Non-pigmented ciliary epithelial cell (primary cell): ENCODE measurements around the gene CDK8.
"Not testable (repeated sequence)": the region's sequence is repeated elsewhere in the genome, so short reads cannot be mapped to it uniquely, and the experiment has no call there.

Experiments
- DNase-seq: peaks from one replicate; pipeline ENCODE4 v3.0.0-alpha.2; 2010; ENCODE audit warnings: low read depth

The CDK8 gene

DNA sequence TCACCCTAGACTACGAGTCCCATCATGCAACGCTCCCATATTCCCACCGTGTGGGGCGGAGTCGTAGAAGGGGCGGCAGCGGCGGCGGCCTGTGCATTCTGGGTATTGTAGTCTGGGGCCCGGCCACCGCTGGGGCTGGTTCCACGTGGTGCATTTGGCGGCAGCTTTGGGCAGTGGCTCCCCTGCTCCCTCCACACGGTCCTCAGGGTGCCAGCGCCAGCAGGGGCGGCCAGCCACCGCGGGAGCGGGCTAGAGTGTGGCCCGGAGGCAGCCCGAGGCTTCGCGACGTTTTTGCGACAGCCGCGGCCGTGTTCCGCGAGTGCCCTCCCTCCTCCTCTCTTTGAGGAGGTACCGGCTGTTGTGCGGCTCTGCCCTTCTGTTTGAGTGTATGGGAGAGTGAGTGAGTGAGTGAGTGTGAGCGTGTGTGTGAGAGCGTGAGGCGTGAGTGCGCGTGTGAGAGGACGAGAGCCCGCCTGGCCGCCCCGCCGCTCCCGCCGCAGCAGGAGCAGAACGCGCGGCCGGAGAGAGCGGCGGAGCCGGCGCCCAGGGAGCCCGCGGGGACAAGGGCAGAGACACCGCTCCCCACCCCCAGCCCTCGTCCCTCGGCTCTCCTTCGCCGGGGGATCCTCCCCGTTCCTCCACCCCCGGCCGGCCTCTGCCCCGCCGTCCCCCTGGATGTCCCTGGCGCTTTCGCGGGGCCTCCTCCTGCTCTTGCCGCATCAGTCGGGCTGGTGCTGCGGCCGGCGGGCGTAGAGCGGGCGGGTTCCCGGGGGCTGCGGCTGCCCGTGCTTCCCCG, at the start of gene CDK8:
TSS of gene CDK8 (plus strand) at position 343 of the 796 bp plus-strand sequence. CDS start 513 bp downstream, outside the sequence.
- DNase-seq: peak; percentile 48

DNA sequence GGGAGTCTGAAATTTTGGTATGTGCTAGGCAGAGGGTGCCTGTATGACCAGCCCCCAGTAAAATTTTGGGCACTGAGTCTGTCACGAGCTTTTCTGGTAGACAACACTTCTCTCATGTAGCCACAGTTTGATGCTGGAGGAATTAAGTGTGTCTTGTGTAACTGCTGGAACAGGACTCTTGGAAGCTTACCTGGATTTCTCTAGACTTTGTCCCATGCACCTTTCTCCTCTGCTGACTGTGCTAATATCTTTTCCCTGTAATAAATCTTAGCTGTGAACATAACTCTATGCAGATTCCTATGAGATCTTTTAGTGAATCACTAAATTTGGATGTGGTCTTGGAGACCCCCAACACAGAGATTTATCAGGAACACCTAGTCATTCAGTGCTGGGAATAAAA, 45.6 kb upstream of the CDK8 start:
- no peak for DNase-seq

DNA sequence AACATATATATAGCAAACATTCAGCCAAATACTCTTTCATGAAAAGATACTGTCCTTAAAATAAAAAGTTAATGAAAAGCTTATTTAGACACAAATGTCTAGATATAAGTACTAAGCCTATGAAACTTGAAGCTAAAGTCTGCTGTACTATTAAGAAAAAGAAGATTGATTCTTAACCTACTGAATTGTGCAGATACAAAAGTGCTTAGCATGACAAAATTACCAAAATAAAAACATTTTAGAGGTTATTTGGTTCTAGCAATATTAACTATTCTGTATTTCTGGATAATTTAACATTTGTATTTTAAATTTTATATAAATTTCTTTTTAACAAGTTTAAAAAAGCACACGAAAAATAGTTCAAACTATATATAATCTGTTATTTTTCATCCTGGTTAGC, 40.6 kb upstream of the CDK8 start:
- DNase-seq: no peak

DNA sequence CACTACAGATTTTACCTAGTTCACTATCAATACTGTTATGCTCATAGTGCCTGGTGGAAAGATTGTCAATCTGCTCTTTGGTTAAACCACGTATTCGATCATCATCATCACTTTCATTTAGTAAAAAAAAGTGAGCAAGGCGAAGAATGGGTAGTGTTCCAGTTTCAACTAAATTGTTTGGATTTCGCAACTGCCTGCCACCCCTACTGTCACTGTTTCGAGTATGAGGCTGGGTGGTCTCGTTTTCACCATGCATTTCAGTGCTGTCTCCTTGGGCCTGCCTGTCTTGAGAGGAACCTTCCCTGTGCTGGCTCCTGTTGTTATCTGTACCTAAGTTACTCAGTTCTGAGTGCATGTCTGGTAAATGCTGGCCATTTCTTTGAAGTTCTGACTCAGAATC, 39.9 kb upstream of the CDK8 start:
- DNase-seq: no peak

DNA sequence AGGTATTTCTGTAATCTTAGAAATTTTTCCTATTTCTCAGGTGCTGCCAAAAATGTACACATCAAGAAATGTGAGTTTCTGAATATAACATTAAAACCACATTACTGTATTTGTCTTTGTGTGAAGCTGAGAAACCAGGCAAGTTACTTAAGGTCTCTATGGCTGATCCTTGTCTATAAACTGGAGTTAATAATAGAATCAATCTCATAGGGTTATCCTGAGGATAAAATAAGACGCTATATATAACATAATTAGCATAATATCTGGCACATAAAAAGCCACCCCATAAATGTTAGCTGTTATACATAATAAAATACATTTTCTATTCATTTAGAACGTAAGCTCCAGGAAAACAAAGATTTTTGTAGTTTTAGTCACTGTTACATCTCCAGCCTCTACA, 37.9 kb upstream of the CDK8 start:
- no peak for DNase-seq

DNA sequence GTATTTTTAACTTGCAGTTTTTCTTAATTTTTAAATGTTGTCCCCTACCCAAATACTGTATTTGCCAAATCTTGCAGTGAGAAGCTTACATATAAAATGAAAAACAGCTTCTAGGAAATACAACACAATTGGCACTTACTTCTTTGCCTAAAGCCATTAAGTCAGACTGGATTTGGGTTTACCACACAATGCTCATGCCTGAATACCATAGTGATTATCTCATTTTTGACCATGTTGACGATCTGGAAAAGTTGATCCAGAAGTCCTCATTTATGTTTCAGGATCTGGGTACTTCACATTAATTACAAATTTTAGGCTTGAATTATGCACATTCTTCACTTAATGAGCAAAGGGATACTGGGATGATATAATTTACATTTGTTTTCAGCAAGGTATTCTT, 34.2 kb upstream of the CDK8 start:
- peak; percentile 10 for DNase-seq

DNA sequence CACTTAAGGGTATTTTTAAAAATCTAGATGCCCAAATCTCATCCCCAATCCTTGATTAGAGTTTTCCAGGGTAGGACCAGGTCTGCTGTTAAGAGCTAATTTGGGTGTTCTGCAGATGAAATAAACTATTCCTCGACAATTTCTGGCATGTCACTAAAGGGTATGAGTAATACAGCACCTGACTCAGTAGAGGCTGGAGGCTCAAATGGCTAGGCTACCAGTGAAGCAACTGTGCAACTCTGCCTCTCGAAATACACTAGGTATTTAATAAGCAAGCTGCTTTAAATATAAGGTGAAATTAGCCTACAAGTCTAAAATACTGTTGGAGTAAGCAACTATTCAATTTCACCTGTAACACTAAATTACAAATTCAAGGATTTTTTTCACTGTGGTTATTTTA, 33.4 kb upstream of the CDK8 start:
- peak; percentile 22 for DNase-seq

DNA sequence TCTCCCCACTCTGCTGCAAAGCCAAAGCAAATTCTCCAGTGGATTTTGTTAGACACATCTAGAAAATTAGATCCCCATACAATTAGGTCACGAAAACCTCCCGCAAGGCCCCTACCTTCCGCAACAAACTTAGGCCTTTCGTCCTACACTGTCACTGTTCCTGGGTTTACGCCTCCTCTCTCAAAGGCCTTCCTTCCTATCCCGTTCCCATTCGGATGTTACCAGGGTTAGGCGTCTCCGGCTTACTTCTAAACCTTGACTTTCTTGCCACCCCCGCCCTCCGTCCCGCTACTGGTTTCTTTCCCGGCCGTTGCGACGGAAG, 32.6 kb upstream of the CDK8 start:
- DNase-seq: no peak

DNA sequence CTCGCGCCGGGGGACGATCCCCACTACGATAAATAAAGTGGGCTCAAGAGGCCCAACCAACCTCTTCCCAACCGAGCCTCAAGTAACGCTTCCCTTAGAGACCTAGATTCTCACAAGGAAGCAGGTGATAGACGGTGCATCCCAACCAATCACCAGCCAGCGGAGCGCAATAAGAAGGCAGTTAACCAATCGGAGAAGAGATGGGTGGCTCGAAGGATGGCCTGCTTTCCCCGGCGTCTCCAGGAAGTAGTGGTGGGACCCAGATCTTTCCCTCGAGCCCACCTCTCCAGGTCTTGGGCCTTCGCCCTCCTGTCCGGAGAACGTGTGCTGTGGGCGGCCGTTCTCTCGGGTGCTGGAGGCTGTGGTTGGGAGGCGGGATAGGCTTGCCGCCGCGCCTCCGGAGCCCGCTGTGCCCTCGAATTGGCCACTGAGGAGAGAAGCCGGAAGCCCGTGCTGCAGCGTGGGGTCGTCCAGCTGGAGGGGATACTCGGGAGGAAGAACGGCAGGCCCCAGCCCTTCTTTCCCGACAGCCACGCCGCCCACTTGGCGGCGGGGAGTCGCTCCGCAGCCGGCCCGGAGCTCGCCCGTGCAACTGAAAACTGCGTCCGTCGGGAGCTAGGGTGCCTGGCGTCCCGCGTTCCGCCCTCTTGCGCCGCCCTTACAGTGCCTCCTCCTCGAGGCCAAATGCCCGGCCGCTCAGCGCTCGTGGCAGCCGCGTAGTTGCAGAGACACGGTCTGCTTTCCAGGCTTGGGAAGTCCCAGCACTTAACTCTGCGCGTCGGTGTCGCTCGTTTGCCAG, 32.0 kb upstream of the CDK8 start, which contains the start of gene RNF6:
TSS of gene RNF6 (minus strand) at position 594 of the 799 bp plus-strand sequence. CDS start 2,665 bp downstream, outside the sequence.
- DNase-seq: peak; percentile 97

DNA sequence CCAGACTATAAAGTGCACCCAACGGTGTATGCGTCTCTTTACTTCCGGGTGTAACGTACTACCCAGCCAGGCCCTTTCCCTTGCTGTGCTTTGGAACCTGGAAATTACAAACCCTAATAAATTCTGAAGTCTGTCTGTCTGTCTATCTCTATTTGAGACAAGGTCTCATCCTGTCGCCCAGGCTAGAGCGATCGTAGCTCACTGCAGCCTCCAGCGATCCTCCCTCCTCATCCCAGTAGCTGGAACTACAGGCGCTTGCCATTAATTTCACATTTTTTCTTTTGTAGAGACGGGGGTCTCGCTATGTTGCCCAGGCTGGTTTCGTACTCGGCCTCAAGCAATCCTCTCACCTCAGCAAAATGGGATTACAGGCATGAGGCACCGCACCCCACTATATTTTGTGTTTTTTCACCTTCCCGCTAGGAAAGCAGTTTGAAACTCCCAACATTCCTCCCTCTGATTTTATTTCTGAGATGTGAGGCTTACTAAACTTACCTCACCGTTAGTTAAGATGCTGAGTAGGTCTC, 31.3 kb upstream of the CDK8 start:
- no peak for DNase-seq

DNA sequence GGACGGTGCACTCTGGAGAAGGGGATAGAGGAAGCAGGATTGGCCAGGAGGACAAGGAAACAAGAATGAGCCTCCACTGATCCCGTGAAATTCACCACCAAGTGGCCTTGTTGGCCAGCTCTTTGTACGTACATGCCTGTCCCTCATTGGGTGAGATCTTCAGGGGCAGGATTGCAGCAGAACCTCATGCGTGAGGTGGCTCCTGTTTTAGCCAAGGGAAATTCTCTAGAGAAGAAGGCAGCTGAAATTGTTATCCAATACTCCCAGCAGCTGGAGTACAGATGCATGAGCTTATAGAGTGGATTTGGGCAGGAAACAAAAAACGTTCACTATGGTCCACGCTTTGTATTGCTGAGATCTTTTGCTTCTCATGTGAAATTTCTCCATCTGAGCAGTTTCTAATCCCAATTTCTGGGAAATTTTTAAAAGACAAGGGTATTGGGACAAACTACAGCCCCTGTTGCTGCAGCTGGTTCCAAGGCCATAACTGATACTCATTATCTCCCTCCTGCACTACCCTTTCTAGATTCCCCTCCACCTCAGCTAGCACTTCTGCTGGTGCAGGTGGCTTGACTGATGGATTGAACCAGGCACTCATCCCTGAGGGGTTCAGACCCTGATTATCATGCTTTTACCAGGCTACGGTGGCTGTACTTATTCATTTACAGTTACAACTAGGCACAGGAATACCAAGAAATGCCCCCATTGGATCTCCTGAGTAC, 27.9 kb upstream of the CDK8 start:
- no peak for DNase-seq

DNA sequence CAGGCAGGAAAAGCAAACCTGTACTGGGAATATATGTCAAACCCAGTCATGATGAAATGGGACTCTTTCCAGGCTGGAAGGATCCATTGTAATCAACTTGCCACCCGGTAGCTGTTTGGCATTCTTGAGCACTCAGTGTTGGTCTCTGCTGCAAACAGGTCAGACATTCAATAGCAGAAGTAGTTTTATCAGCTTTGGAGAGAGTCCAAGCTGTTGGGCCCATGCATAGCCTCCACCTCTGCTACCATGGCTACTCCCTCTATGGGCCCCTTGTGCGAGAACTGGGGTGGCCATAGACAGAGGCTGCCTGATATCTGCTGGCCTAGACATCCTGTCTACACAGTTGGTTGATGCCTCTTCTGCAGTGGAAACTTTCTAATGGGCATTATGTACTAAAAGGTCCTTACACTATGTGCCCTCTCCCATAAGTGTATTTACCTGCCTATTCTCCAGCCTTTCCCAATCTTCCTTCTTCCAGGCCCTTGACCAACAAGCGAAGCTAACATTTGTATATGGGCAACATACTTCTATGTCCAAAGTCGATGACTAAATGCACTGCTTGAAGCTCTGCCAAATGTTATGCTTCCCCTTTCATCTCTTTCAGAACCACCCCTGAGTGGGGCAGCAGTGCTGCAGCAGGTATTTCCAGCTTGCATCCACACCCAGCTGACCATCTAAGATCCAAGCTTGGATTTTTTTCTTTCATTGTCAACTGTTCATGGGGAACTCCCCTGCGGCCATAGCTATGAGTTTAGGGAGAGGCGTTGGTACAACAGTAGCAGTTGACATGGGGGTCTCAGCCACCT, 26.6 kb upstream of the CDK8 start:
- no peak for DNase-seq

DNA sequence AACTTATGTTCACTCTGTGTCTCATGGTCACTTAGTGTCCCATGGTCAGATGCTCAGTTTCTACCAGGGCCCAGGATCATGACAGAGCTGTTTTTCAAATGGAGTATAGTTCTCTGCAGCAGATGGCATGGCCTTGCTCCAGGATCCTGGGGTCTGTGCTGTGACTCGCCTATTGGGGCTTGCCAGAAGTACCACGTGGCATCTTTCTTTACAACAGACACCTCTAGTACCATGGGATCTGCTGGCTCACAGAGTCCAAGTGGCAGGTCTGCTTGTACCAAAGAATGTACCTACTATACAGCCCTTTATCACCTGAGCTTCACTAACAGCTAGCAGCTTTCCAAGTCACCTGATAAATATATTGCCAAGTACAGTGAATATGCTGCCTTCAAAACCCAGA, 25.8 kb upstream of the CDK8 start:
- no peak for DNase-seq

DNA sequence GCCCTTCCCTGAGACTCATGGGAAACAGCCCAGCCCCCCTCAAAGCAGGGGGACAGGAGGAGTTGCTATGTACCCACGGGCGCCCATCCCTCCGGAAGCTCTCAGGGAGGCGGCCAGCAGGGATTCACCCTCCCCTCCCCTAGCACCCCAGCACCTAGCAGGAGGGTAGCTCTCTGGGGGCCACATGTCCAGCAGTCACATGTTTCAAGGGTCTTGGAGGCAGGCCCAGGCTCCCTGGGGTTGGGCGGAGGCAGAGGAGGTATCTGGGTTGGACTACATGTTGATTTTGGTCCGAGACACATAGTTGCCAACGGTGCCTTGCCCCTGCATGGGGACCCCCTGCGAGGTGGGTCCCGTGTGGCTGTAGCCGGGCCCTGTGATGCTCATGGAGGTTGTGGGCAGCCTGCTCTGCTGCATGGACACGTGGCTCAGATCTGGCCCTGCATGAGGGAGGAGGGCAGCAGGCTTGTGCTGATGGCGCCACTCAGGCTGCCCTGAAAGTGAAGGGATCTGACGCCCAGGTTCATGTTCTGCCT, 24.8 kb upstream of the CDK8 start:
- no peak for DNase-seq

DNA sequence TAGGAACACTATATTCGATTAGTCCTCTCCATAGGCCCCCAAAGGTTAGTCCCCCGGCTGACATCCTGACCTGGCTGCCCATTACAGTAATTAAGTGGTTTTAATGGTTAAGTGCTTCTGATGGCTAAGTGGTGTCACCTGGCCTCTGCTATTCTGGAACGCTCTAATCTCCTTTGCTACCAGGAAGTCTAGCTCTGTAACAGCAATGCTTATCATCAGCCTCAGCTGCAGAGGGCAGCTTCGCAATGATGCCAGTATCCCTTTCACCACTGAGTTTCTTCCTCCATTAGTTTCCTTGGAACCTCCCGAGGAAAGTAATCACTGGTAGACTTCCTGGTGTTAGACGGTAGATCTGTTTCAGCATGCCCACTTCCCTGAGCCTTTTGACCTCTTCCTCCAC, 23.2 kb upstream of the CDK8 start:
- no peak for DNase-seq

DNA sequence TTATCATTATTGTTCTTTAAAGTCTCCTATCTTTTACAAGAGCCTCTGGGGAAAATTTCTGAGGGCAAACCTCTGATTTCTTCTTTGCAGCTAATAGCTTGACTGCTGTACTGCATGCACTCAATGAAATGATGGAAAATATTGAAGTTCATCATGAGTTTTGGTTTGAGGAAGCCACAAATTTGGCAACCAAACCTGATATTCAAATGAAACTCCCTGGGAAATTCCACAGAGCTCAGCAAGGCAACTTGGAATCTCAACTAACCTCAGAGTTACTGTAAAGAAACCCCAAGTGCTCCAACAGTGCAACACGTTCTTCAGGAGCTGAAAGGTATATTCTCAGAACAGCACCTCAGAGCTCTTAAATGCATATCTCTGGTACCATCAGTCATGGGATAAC, 17.6 kb upstream of the CDK8 start:
- no peak for DNase-seq

DNA sequence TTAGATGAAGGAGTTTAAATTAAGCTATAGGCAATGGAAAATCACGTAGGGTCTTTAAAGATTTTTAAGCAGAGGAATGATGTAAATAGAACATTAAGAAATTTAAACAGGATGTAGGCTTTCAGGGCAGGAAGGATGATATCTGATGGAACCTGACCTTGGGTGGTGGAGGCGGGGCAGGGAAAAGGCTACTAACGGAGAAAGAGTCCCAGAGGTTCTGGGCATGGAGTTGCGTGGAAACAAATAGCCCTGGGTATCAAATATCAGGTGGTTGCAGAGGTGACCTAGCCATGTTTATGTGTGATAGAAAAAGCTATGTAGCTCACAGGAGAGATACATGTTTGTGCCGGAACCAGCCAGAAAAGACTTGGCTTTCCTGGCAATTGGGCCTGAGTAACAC, 7.8 kb upstream of the CDK8 start:
- no peak for DNase-seq

DNA sequence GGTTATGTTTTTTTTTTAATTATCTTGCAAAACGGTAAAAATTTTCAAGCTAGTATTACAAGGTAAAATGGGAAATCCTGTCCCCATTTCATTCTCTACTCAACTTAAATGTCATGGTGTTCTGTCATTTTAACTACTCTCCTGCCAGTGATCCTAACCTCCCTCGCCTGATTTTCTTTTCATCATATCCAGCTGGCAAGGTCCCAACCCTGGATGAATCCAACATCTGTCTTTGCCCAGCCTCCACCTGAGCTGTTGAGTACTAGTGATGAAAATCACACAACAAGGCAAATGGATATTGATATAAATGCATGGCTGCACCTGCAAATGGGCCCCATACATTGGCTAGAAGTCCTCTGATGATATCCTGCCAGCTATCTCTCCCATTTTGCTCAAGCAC, 6.9 kb upstream of the CDK8 start:
- DNase-seq: no peak

DNA sequence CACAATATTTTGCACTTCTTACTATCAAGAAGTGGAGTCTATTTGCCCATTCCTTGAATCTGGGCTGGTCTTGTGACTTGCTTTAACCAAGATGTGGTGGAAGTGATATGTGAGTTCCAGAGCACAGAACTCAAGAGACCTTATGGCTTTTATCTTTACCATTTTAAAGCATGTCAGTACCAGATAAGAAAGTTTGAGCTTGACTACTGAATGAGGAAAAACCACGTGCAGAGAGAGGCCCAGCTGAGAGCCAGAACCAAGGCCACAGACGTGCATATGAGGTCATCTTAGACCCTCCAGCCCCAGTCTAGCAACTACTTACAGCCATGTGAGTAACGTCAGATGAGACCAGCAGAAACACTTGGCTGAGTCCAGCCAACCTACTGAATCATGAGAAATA, 6.3 kb upstream of the CDK8 start:
- DNase-seq: no peak

DNA sequence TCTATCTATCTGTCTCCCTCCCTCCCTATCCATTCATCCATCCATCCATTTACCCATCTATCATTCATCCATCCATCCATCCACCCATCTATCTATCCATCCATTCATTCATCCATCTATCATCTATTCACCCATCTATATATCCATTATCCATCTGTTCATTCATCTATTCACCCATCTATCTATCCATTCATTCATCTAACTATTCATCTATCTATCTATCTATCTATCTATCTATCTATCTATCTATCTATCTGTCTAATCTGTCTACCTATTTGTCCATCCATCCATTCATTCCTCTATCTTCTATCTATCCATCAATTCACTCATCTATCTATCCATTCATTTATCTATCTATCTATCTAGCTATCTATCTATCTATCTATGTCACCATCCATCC, 4.4 kb upstream of the CDK8 start:
- no peak for DNase-seq

DNA sequence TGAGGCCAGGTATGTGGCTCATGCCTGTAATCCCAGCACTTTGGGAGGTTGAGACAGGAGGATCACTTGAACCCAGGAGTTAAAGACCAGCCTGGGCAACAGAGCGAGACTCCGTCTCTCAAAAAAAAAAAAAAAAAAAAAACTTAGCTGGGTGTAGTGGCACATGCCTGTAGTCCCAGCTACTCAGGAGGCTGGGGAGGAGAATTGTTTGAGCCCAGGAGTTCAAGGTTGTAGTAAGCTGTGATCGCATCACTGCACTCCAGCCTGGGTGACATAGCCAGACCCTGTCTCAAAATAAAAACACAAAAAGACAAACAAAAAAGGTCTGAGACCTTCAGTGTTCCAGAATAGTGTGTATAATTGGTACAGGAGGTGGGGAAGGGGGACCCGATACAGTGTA, 1.9 kb upstream of the CDK8 start:
- DNase-seq: not testable (repeated sequence)
